Gastrocnemius medialis (tissue), 4 donors: ENCODE results near the gene LHPP.

Source experiments
- CTCF ChIP-seq, 5 experiments: fragments of 450-650 bp in 3 of 5; fragments of 200-600 bp in 2 of 5; sonication (generic) in 2 of 5; IDR thresholded peaks in 4 of 5; conservative IDR thresholded peaks in 1 of 5; 1 replicate in 4 of 5; 2 replicates in 1 of 5; pipeline ENCODE4 v1.5.1; 2016 to 2019; ENCODE audit warnings: antibody characterized with exemption in 5 of 5, mild to moderate bottlenecking in 3 of 5, moderate library complexity in 3 of 5
- POLR2A ChIP-seq, 2 donors: fragments of 450-650 bp; IDR thresholded peaks; one replicate each; pipeline ENCODE4 v1.6.1; 2017; ENCODE audit warnings: antibody characterized with exemption in 2 of 2, mild to moderate bottlenecking in 2 of 2, moderate library complexity in 2 of 2

- no peak for TF ChIP-seq POLR2A (IDR thresholded peaks at IDR 0.05)
- no peak for TF ChIP-seq CTCF (IDR thresholded peaks at IDR 0.05 in 4 of 5, conservative IDR thresholded peaks at IDR 0.05 in 1 of 5)
Observed at GRCh38 chr10:124524991-124525653, 63.5 kb downstream of the LHPP start.
